K562 (cell line): ENCODE results near the gene ACLY. TPM values are rescaled to one million over a fixed set of nuclear protein-coding genes. Genes with fewer than 3 reads are reported as not detected.
A peak's percentile ranks its signal among the peaks of the same experiment; 100 is the strongest.

ENCODE experiments used
- ATAC-seq: fragments of 200-7000 bp; cut with Tn5 transposase; 3 replicates; pipeline ENCODE4 v1.9.1; 2020; ENCODE audit warnings: moderate library complexity
- BruUV-seq: library from RNA; stranded (reverse); fragments of 400-500 nt; replicated peaks from 2 replicates; lab custom pipeline; 2021; lab: Mats Ljungman, UMichigan
- CTCF ChIA-PET: fragments of 300-600 bp; formaldehyde crosslinking; extraction: SDS; loops from one replicate; lab custom pipeline; 2021; ENCODE audit warnings: low intra/inter-chr PET ratio; lab: Yijun Ruan, JAX
- POLR2A ChIA-PET: fragments of 300-600, 350-650 bp; sonication (Branson Sonifier 250); formaldehyde crosslinking; extraction: SDS; loops from one replicate; lab custom pipeline; 2021; ENCODE audit warnings: antibody characterized with exemption, inconsistent platforms; lab: Yijun Ruan, JAX
- DNase-seq, 4 experiments: peaks; one replicate each; pipeline versions ENCODE4 v3.0.0 to v3.0.0-alpha.2; 2011 to 2018; ENCODE audit warnings: low spot score in 3 of 4, mixed read lengths in 3 of 4; ENCODE audit errors: extremely low read depth in 1 of 4
- FAIRE-seq: peaks from 2 replicates; lab custom pipeline; 2011; peaks lifted over from hg19 to GRCh38; lab: Jason Lieb, UNC
- H2AFZ ChIP-seq: 2 replicates; pipeline ENCODE4 v1.6.0; 2011; ENCODE audit warnings: low read depth, low read length, control low read depth, inconsistent platforms
- H3K27ac ChIP-seq: fragments of 200-600 bp; 3 replicates; pipeline ENCODE4 v1.8.0; 2011; ENCODE audit warnings: low read depth, mild to moderate bottlenecking, control low read depth, inconsistent platforms, low read length, moderate library complexity, mixed read lengths; ENCODE audit errors: extremely low read depth
- H3K27me3 ChIP-seq, 2 experiments: fragments of 300-600 bp in 1 of 2; 2 replicates in 1 of 2; 3 replicates in 1 of 2; pipeline versions ENCODE4 v1.6.0 to v1.8.0; 2011; ENCODE audit warnings: inconsistent platforms in 2 of 2, low read length in 2 of 2, mild to moderate bottlenecking in 1 of 2, mixed read lengths in 1 of 2, moderate library complexity in 1 of 2; ENCODE audit not compliant: control insufficient read depth in 2 of 2, insufficient read depth in 2 of 2
- H3K36me3 ChIP-seq: fragments of 300-600 bp; 3 replicates; pipeline ENCODE4 v1.8.0; 2011; ENCODE audit warnings: mild to moderate bottlenecking, low read length, inconsistent platforms; ENCODE audit not compliant: control insufficient read depth, insufficient read depth
- H3K4me1 ChIP-seq, 2 experiments: fragments of 200-600 bp in 1 of 2; replicated peaks in 1 of 2; 2 replicates in 1 of 2; 3 replicates in 1 of 2; pipeline versions ENCODE4 v1.5.1 to v1.8.0; 2011; ENCODE audit warnings: inconsistent platforms in 2 of 2, low read length in 2 of 2, mild to moderate bottlenecking in 1 of 2, mixed read lengths in 1 of 2, moderate library complexity in 1 of 2; ENCODE audit not compliant: control insufficient read depth in 2 of 2, insufficient read depth in 2 of 2
- H3K4me2 ChIP-seq: 2 replicates; pipeline ENCODE4 v1.6.1; 2011; ENCODE audit warnings: low read length, control low read depth, inconsistent platforms, mixed read lengths; ENCODE audit not compliant: insufficient read depth
- H3K4me3 ChIP-seq: fragments of 200-600 bp; sonication (generic), shearing (Covaris generic); 2 replicates; pipeline ENCODE4 v1.5.1; 2016; ENCODE audit warnings: control low read depth, inconsistent platforms
- H3K79me2 ChIP-seq: fragments of 200-600 bp; 3 replicates; pipeline ENCODE4 v1.8.0; 2011; ENCODE audit warnings: low read length, inconsistent platforms; ENCODE audit not compliant: control insufficient read depth, insufficient read depth
- H3K9ac ChIP-seq, 2 experiments: 2 replicates each; pipeline versions ENCODE4 v1.6.0 to v1.6.1; 2011; ENCODE audit warnings: low read depth in 2 of 2, low read length in 2 of 2, control low read depth in 1 of 2, inconsistent platforms in 1 of 2, mild to moderate bottlenecking in 1 of 2, mixed read lengths in 1 of 2; ENCODE audit not compliant: insufficient read depth in 1 of 2
- H3K9me1 ChIP-seq: one replicate; pipeline ENCODE4 v1.6.0; 2011; ENCODE audit warnings: inconsistent platforms, mild to moderate bottlenecking, low read length, moderate library complexity; ENCODE audit not compliant: control insufficient read depth, insufficient read depth
- H3K9me3 ChIP-seq: replicated peaks from 2 replicates; pipeline ENCODE4 v1.5.1; 2011; ENCODE audit warnings: low read depth, low read length, inconsistent platforms; ENCODE audit not compliant: control insufficient read depth, insufficient read depth
- H4K20me1 ChIP-seq: replicated peaks from 2 replicates; pipeline ENCODE4 v1.6.1; 2011; ENCODE audit warnings: low read length, inconsistent platforms, mixed read lengths; ENCODE audit not compliant: control insufficient read depth, insufficient read depth
- ETV5 ChIP-seq: sonication (generic); formaldehyde crosslinking; IDR thresholded peaks from 2 replicates; pipeline ENCODE4 v1.4.0; 2020; ENCODE audit warnings: low read depth, mild to moderate bottlenecking, missing genetic modification reagents
- GATAD2B ChIP-seq: fragments of 450-650 bp; IDR thresholded peaks from 2 replicates; pipeline ENCODE4 v1.6.1; 2017; ENCODE audit warnings: mild to moderate bottlenecking, borderline replicate concordance
- KHSRP ChIP-seq: fragments of 450-650 bp; IDR thresholded peaks from 2 replicates; pipeline ENCODE4 v1.6.1; 2017
- PCBP1 ChIP-seq: fragments of 200-400 bp; formaldehyde crosslinking; IDR thresholded peaks from 2 replicates; pipeline ENCODE4 v1.6.1; 2018; ENCODE audit warnings: mild to moderate bottlenecking, low read depth, low read length; ENCODE audit not compliant: poor library complexity, severe bottlenecking
- POLR2G ChIP-seq: fragments of 200-400 bp; formaldehyde crosslinking; IDR thresholded peaks from 2 replicates; pipeline ENCODE4 v1.6.1; 2017; ENCODE audit warnings: low read depth, mild to moderate bottlenecking, antibody characterized with exemption, low read length, moderate library complexity
- RBFOX2 ChIP-seq: fragments of 200-400 bp; formaldehyde crosslinking; IDR thresholded peaks from 2 replicates; pipeline ENCODE4 v1.6.1; 2017; ENCODE audit warnings: low read depth, mild to moderate bottlenecking, low read length, moderate library complexity
- STAG1 ChIP-seq: sonication (generic); formaldehyde crosslinking; IDR thresholded peaks from 2 replicates; pipeline ENCODE4 v1.5.0; 2020; ENCODE audit warnings: missing genetic modification reagents, borderline replicate concordance
- U2AF2 ChIP-seq: fragments of 200-400 bp; formaldehyde crosslinking; optimal IDR thresholded peaks from 2 replicates; pipeline ENCODE3; 2017; ENCODE audit warnings: low read depth, mild to moderate bottlenecking, low read length
- ZFPM2 ChIP-seq: fragments of 250-450 bp; sonication (Bioruptor Pico); IDR thresholded peaks from 2 replicates; pipeline ENCODE4 v1.5.1; 2022; ENCODE audit warnings: mild to moderate bottlenecking
- WGBS: fragments of 100-300 bp; shearing (Covaris generic); methylation state at CpG from one replicate; pipeline ENCODE4 v1.1.6; 2016; ENCODE audit warnings: low coverage, mixed read lengths; ENCODE audit not compliant: insufficient coverage; ENCODE audit errors: missing lambda C conversion rate; 5-methylcytosine and 5-hydroxymethylcytosine counted together
- in situ Hi-C: fragments of 300-500 bp; cut with MboI; formaldehyde crosslinking; loops from 4 replicates; pipeline ENCODE4 v1.15.0; 2018; ENCODE audit warnings: inconsistent platforms, mixed read lengths
- intact Hi-C: fragments of 100-400 bp; cut with micrococcal nuclease; formaldehyde crosslinking; loops from 2 replicates; pipeline ENCODE4 v1.14.2; 2022
- polyA plus RNA-seq, 8 experiments: library from polyadenylated mRNA; depleted of rRNA in 4 of 8; stranded (reverse) in 5 of 8; unstranded in 3 of 8; fragments of >200 nt; fragmentation: Nextera tagmentation in 2 of 8; fragmentation: Illumina TruSeq in 1 of 8; extraction: Ambion mirVana in 2 of 8; extraction: Trizol in 1 of 8; gene quantifications; 2 replicates each; pipeline versions ENCODE4 v1.2.1 to v1.2.3, GENCODE V29; 2011 to 2014; ENCODE audit warnings: inconsistent platforms in 1 of 8, missing spikeins in 1 of 8
- total RNA-seq, 7 experiments: library from RNA; depleted of rRNA in 6 of 7; stranded (reverse); fragments of >200 nt in 6 of 7; fragmentation: Illumina TruSeq in 2 of 7; extraction: Trizol in 2 of 7; gene quantifications; 2 replicates each; pipeline versions ENCODE4 v1.2.1 to v1.2.3, GENCODE V29; 2011 to 2021; ENCODE audit warnings: low replicate concordance in 1 of 7
- TF ChIP-seq, protein P1 (sequence below): fragments of 450-650 bp; IDR thresholded peaks from 2 replicates; pipeline ENCODE4 v1.6.1; 2016; ENCODE audit warnings: mild to moderate bottlenecking

ACLY gene
- total and polyA plus RNA-seq, 9 of the 15 experiments (the other 6 are each of a cell fraction or from before 2014, with no cell fraction given): 42.9 to 280 (median 125) TPM

DNA sequence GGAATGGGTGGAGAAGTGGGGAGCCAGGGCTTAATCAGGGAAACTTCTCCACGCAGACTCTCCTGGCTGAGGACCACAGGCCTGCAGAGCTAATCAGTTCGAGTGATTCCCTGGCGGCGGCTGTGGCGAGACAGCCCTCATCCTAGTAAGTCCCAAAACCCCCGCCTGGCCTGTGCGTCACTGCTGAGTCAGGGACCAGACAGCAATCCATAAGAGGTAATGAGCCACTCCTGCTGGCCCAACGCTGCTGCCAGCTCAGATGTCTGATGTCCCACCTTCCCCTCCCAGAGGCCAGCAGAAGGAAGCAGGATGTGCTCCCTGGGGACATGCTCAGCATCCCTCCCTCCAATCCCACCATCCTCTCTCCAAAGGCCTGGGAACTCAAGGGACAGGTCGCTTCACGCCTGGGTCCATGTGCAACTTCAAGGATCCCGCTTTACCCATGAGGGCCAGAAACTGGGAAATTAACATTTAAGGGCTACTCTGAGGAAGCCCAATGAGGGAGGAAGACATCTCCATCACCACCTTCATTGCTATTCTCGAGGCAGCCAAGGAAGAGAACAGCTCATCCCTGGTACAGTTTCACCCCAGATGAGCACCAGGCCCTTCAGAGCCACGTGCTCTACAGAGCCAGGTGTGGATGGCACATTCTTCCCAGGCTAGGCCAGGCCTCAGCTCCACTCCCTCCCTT, 7.9 kb downstream of the ACLY start:
- Histone ChIP-seq H3K79me2 (peaks cover 38% of the 10 kb centered on the region), H3K36me3 (peaks cover 100% of the 10 kb centered on the region), H3K9me3 (no peaks in the 10 kb centered on the region), H3K4me2 (no peak overlapping the region), H2AFZ (no peak overlapping the region), H4K20me1 (peaks cover 25% of the 10 kb centered on the region), H3K4me3 (no peak overlapping the region), H3K9me1 (peaks cover 10% of the 10 kb centered on the region), H3K27me3 (no peaks in the 10 kb centered on the region), H3K9ac (peak overlapping the region in 1 of 2 experiments; percentile 8; a peak in 1 of 4 replicates), H3K4me1 (peaks cover 6 to 21% of the 10 kb centered on the region in 2 experiments; a peak in 4 of 5 replicates), H3K27ac (no peak overlapping the region)
- ChIA-PET POLR2A (interaction anchor here (1.2 to 3.5 kb wide), 2 partner anchors 8 to 23 kb away, joined by 8 to 18 read pairs; partner anchors contain the start of gene ACLY), CTCF (no interaction called here)
- TF ChIP-seq RBFOX2 (peak; percentile 26; the same call in 1 of the 2 replicates), ETV5 (no peak)
- no TSS peak for BruUV-seq
- 89% methylated on average over 12 of the region's 13 CpGs for WGBS
- in situ Hi-C loops (no loop called here), intact Hi-C loops (no loop called here)
- FAIRE-seq: no peak
- no peak for DNase-seq
- ATAC-seq: no peak

DNA sequence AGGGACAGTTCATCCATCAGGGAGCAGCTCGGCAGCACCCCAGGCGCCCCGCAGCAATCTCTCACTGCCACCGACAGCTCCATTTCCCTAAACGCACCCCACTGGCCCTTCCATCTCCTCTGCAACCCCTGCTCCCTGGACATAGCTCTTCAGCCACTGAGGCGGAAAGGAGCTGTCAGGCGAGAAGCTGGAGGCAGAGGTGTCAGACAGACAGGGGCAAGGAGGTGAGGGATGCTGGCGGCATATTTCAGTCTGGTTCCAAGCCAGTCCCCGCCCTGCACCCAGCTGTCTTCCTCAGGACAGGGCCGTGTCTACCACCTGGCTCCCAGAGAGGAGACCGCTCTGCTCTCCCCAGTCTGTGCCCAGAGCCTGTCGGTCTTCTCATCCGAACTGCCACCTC, 9.7 kb downstream of the ACLY start:
- 90% methylated on average over 12 of the region's 13 CpGs for WGBS
- BruUV-seq: no TSS peak
- peaks cover 10% of the 10 kb centered on the region for H3K9me1 ChIP-seq
- H3K4me2 ChIP-seq: no peak overlapping the region
- DNase-seq (no peak), ATAC-seq (no peak), FAIRE-seq (no peak)
- intact Hi-C loops (no loop called here), in situ Hi-C loops (no loop called here)
- H3K27ac ChIP-seq: no peak overlapping the region
- ChIA-PET CTCF (no interaction called here), POLR2A (interaction anchor here (0.7 to 3.5 kb wide), 4 partner anchors 10 to 183 kb away, joined by 4 to 18 read pairs (median 8); partner anchors contain the start of gene ACLY)
- H3K4me3 ChIP-seq: no peak overlapping the region
- no peaks in the 10 kb centered on the region for H3K9me3 ChIP-seq
- H3K27me3 ChIP-seq: no peaks in the 10 kb centered on the region
- TF ChIP-seq ZFPM2 (CRISPR knock-in tag) (no peak), PCBP1 (no peak), KHSRP (no peak), U2AF2 (no peak), RBFOX2 (peak; percentile 22; the same call in 1 of the 2 replicates), GATAD2B (no peak), POLR2G (peak; percentile 28; the same call in 1 of the 2 replicates), STAG1 (CRISPR knock-in tag) (no peak)
- TF ChIP-seq, protein P1, sequence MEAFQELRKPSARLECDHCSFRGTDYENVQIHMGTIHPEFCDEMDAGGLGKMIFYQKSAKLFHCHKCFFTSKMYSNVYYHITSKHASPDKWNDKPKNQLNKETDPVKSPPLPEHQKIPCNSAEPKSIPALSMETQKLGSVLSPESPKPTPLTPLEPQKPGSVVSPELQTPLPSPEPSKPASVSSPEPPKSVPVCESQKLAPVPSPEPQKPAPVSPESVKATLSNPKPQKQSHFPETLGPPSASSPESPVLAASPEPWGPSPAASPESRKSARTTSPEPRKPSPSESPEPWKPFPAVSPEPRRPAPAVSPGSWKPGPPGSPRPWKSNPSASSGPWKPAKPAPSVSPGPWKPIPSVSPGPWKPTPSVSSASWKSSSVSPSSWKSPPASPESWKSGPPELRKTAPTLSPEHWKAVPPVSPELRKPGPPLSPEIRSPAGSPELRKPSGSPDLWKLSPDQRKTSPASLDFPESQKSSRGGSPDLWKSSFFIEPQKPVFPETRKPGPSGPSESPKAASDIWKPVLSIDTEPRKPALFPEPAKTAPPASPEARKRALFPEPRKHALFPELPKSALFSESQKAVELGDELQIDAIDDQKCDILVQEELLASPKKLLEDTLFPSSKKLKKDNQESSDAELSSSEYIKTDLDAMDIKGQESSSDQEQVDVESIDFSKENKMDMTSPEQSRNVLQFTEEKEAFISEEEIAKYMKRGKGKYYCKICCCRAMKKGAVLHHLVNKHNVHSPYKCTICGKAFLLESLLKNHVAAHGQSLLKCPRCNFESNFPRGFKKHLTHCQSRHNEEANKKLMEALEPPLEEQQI: no peak
- H2AFZ ChIP-seq: no peak overlapping the region
- H4K20me1 ChIP-seq: peaks cover 17% of the 10 kb centered on the region
- peaks cover 0 to 4% of the 10 kb centered on the region in 2 experiments; a peak in 4 of 5 replicates for H3K4me1 ChIP-seq
- no peak overlapping the region; a peak in 1 of 4 replicates for H3K9ac ChIP-seq
- H3K79me2 ChIP-seq: peaks cover 21% of the 10 kb centered on the region
- peaks cover 100% of the 10 kb centered on the region for H3K36me3 ChIP-seq
